GDM1 (cell line): ENCODE data around the gene CDH11.

ENCODE experiments used
- DNase-seq: peaks from one replicate; lab custom pipeline; 2025; lab: John Stamatoyannopoulos, UW

Gene CDH11

GRCh38 chr16:65024767-65025178 lies 97.1 kb downstream of the CDH11 start:
- DNase-seq, result no peak

- no peak for DNase-seq
Measured at GRCh38 chr16:65023802-65024201, 98.1 kb downstream of the CDH11 start.

- no peak for DNase-seq
Measured at GRCh38 chr16:65021852-65022595, 99.8 kb downstream of the CDH11 start.

- no peak for DNase-seq
Measured at GRCh38 chr16:65016754-65017153, 105.1 kb downstream of the CDH11 start.

GRCh38 chr16:65015599-65015998 lies 106.3 kb downstream of the CDH11 start:
- DNase-seq, result no peak

- DNase-seq, result no peak
Measured at GRCh38 chr16:65012357-65012756, 109.5 kb downstream of the CDH11 start.

GRCh38 chr16:65010125-65010524 lies 111.7 kb downstream of the CDH11 start:
- DNase-seq, result no peak

GRCh38 chr16:65005696-65006095 lies 116.2 kb downstream of the CDH11 start:
- DNase-seq, result no peak

GRCh38 chr16:65004570-65004969 lies 117.3 kb downstream of the CDH11 start:
- DNase-seq, result no peak

GRCh38 chr16:65003621-65004020 lies 118.2 kb downstream of the CDH11 start:
- no peak for DNase-seq

- DNase-seq, result no peak
Measured at GRCh38 chr16:65002265-65002664, 119.6 kb downstream of the CDH11 start.

- no peak for DNase-seq
Measured at GRCh38 chr16:65000654-65001053, 121.2 kb downstream of the CDH11 start.

- DNase-seq, result no peak
Measured at GRCh38 chr16:64997751-64998150, 124.1 kb downstream of the CDH11 start.

- no peak for DNase-seq
Measured at GRCh38 chr16:64997121-64997520, 124.7 kb downstream of the CDH11 start.

- DNase-seq, result no peak
Measured at GRCh38 chr16:64996641-64997040, 125.2 kb downstream of the CDH11 start.

GRCh38 chr16:64993464-64993863 lies 128.4 kb downstream of the CDH11 start:
- no peak for DNase-seq

- no peak for DNase-seq
Measured at GRCh38 chr16:64991001-64991400, 130.9 kb downstream of the CDH11 start.

- no peak for DNase-seq
Measured at GRCh38 chr16:64990101-64990500, 131.8 kb downstream of the CDH11 start.

GRCh38 chr16:64989050-64989449 lies 132.8 kb downstream of the CDH11 start:
- DNase-seq, result no peak

GRCh38 chr16:64983963-64984362 lies 137.9 kb downstream of the CDH11 start:
- no peak for DNase-seq

GRCh38 chr16:64983231-64983630 lies 138.6 kb downstream of the CDH11 start:
- no peak for DNase-seq

GRCh38 chr16:64982581-64982980 lies 139.3 kb downstream of the CDH11 start:
- DNase-seq, result no peak

- no peak for DNase-seq
Measured at GRCh38 chr16:64981568-64982281, 140.1 kb downstream of the CDH11 start.
